ENCODE measurements around the gene FAM222B.
"Not testable (repeated sequence)": the region's sequence is repeated elsewhere in the genome, so short reads cannot be mapped to it uniquely, and the experiment has no call there.

FAM222B gene

DNA sequence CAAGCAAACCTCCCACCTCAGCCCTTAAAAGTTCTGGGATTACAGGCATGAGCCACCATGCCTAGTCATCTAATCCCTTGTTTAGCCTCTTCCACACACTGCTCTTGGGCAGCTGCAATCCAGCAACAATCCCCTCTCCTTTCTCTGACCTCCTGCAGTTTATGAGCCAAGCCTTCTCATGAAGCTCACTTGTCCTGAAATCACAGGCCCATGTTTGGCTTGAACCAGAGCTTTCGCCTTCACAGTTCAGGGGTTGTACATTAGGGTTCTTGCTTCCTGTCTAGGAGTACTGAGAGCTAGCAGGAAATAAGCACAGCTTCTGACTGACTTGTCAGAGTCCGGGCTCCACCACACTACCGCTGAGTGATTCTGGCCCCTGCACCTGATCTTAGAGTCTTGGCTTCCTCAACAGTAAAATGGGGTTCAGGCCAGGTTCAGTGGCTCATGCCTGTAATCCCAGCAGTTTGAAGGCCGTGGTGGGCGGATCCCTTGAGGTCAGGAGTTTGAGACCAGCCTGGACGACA lies 28.5 kb upstream of the FAM222B start:
- in situ Hi-C loops (cut with MboI; ENCODE audit: low sequenced_read_pairs), result no loop called here

DNA sequence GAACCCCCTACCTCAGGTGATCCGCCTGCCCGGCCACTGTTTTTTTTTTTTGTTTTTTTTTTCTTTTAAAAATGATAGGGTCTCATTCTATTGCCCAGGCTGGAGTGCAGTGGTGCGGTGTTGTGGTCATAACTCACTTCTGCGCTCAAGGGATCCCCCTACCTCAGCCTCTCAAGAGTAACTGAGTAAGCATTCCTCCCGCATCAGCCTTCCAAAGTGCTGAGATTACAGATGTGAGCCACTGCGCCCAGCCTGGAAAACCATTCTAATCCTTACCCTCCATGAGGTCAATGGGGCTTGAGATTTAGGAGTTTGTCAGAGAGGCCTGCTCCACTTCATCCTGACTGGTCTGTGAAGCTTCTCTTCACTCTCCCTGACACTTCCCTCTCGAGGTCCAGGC lies 24.7 kb upstream of the FAM222B start:
- in situ Hi-C loops (cut with MboI; ENCODE audit: low sequenced_read_pairs), result no loop called here

DNA sequence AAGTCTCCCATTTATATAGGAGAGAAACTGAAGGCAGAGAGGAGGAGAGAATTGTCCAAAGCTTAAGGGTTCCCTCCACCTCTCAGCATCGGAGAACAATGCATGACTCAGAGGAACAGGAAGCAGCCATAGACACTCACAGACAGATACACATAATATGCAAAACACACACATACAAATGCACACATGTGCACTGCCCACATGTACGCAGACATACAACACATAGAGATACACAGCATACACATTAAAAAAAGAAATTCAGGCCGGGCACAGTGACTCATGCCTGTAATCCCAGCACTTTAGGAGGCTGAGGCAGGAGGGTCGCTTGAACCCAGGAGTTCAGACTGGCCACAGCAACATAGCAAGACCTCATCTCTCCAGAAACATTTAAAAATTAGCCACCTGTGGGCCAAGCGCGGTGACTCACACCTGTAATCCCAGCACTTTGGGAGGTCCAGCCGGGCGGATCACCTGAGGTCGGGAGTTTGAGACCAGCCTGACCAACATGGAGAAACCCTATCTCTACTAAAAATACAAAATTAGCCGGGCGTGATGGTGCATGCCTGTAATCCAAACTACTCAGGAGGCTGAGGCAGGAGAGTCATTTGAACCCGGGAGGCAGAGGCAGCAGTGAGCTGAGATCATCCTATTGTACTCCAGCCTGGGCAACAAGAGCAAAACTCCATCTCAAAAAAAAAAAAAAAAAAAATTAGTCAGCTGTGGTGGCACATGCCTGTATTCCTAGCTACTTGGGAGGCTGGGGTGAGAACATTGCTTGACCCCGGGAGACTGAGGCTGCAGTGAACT lies 23.6 kb upstream of the FAM222B start:
- in situ Hi-C loops (cut with MboI; ENCODE audit: low sequenced_read_pairs), result no loop called here

DNA sequence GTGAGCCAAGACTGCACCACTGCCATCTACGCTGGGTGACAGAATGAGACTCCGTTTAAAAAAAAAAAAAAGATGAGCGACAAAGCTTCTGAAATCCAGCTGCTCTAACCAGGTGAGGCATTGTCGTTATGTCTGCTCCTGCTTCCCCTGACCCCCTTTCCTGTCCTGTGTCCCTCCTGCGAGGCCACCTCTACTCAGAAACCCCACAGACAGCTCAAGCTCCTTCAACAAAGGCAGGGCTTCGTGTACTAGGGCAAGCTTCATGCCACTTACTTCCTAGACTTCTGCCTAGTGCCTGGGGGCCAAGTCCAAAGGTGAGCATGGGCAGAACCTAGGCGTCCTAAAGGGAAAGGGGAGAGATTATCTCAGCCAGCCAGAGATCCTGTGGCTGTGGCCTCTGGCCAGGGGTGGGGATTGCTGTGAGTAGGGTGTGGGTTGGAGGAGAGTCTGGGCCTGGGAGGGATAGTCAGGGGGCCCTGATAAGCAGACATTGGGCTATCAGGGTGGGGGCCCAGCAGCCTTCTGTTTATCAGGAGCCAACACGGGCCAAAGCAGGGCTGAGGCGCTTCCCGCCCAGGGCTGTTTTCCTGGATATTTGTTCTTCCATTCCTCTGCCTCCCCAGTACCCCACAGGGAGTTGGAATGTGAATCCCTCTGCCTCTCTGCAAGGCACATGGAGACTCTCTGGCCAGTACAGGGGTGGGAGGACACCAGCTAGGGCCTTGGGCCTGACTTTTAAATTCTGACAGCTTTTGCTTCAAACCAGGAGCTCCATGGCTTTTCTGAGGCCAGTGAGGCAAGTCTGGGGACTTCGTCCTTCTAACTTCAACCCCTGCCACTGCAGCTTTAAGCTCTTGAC lies 22.6 kb upstream of the FAM222B start:
- in situ Hi-C loops (cut with MboI; ENCODE audit: low sequenced_read_pairs), result no loop called here

DNA sequence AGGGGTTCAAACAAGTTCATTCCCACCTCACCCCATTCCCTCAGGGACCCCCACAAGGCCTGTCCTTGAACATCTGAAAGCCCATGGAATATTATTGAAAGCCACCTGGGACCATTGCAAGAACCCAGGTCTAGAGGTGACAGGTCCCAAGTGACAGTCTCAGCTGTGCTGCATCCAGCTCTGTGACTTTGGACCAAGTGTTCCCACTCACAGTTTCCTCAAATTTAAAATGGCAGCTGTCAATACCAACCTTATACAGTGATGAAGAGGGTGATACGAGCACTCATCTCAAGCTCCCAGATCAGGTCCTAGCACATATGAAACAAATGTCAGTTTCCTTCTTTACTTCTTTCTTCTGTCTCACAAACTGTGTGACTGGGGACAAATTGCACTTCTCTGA lies 21.4 kb upstream of the FAM222B start:
- in situ Hi-C loops (cut with MboI; ENCODE audit: low sequenced_read_pairs), result no loop called here

DNA sequence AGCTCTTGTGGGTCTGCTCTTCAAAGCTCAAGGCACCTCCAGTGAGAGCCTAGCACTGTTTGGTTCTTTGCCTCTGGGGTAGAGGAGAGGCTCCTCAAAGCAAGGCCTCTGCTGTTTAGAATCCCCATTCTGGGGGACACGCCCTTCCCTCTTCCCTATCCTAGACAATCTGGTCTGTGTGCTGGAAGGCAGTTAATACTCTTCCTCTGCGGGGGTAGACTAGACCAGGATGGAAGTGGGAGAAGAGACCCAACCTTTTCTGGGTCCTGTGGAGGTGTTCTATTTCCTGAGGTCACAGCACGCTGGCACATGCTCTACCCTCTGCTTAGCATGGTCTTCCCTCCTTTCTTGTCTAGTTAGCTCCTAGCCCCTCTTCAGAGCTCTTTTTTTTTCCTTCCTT lies 20.0 kb upstream of the FAM222B start:
- in situ Hi-C loops (cut with MboI; ENCODE audit: low sequenced_read_pairs), result no loop called here

DNA sequence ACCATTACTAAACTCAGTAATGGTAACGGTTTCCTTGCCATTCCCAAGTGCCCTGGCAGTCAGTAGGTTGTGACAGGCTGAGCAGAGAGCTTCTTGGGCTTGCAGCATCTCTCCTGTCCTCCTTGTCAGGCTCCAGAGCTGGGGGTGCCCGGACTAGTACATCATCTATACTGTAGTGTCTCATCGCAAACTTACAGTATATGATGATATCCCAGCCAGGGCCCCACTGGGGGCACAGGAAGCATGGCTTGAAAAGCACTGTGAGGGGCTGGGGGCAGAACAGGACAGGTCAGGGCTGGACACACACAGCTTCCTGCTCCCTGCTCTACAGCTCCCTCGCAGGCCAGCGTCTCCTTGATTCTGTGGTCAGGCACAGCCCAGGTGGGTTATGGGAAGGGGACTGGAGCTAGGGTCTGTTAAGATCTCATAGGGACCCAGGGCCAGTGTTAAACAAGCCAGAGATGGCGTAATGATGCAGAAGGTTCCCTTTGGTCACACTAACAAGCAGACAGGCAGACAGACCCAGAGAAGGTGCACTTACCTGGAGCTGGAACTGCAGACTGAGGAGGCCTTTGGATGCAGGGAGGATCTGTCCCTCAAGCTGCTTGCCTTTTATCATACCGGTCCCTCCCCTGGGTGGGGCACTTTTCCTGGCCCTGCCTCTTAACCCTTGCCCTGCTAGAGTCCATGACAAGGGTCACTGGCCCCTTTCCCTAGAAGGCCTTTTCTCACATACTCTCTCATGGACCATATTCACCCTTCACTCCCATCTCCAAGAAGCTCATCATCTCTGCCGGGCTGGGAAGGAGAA lies 19.0 kb upstream of the FAM222B start:
- in situ Hi-C loops (cut with MboI; ENCODE audit: low sequenced_read_pairs), result no loop called here

DNA sequence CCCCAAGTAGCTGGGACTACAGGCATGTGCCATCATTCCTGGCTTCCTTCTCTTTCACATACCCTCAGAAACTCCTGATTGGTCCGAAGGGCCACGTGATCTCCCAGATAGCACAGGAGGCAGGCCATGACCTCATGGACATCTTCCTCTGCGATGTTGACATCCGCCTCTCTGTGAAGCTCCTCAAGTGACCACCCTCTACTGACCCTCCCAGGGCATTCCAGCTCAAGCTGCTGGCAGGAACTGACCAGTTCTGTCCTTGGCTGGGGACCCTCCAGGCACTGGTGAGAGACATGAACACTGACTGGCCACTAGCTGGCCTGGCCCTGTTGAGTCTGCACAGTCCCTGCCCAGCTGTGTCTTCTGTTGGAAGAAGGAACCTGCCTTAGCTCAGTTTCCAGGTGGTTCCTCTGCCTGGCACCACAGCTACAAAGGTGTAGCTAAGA lies 17.8 kb upstream of the FAM222B start:
- in situ Hi-C loops (cut with MboI; ENCODE audit: low sequenced_read_pairs), result no loop called here

DNA sequence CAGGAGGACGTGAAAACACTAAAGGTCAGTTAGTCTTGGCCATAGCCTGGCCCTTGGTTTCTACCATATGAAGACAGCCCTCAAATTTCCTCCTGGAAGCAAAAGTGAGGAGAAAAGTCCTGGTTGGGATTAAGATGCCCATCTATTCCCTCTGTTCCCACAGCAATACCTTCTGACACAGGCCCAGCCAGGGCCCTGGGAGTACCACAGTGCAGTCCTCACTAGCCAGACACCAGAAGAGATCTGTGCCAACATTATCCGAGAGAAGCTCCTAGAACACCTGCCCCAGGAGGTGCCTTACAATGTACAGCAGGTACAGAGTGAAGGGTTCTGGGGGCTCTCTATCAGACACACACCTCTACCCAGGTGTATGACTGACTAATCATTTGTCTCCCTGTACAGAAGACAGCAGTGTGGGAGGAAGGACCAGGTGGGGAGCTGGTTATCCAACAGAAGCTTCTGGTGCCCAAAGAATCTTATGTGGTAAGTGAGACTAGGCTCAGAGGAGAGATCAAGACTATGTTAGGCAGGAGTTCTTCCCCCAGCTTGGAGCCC lies 16.3 kb upstream of the FAM222B start:
- in situ Hi-C loops (cut with MboI; ENCODE audit: low sequenced_read_pairs), result no loop called here

DNA sequence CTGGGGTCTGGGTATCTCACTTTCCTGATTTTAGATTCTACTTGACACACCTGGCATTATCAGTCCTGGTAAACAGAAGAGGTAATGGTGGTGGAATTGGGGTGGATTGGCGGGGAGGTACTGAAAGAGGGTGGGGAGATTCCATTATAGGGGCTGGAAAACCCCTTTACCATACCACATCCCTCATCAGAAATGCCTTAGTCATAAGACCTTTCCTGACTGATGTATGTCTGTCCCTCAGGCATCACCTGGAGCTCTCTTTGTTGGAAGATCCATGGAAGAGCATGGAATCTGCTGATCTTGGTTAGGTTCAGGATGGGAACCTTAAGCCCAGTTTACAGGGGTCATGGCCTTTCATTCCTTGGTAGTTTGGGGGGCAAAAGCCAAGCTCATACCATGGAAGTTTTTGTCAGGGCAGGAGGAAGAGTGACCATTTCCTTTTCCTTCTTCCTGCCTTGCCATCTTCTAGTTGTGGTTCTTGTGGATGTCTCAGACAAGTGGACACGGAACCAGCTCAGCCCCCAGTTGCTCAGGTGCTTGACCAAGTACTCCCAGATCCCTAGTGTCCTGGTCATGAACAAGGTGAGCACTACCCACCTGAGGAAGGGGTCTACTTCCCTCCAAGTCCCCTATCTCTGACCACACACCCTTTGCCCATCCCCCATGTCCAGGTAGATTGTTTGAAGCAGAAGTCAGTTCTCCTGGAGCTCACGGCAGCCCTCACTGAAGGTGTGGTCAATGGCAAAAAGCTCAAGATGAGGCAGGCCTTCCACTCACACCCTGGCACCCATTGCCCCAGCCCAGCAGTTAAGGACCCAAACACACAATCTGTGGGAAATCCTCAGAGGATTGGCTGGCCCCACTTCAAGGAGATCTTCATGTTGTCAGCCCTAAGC lies 15.6 kb upstream of the FAM222B start:
- in situ Hi-C loops (cut with MboI; ENCODE audit: low sequenced_read_pairs), result no loop called here

DNA sequence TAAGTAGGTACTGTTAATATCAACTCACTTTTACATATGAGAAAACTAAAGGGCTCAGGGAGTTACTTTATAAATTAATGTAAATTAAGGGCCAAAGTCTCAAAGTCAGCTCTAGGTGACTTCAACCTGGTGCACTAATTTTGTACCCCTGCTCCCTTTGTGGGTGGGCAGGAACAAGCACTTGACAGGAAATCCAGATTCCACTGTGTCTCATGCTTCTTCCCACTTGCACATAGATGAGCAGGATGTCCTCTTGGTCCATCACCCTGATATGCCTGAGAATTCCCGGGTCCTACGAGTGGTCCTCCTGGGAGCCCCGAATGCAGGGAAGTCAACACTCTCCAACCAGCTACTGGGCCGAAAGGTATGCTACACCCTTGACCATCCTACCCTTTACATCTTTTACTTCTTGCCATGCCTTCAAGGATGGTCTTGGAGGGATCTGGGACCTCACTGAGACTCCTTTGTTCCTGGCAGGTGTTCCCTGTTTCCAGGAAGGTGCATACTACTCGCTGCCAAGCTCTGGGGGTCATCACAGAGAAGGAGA lies 13.5 kb upstream of the FAM222B start:
- in situ Hi-C loops (cut with MboI; ENCODE audit: low sequenced_read_pairs), result no loop called here

DNA sequence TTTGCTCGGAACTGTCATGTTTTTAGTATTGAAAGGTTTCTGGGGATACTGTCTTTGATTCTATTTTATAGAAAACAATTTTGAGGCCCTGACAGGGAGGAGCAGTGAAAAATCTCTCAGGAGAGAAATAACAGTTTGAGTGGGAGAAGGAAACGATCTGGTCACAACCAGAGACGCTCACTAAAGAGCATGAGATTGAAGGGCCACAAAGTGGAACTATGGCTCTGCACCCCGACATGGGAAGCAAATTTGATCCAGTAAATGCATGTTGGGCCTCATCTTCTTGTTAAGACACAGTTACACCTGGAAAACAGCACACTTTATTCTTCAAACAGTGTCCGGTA lies 12.7 kb upstream of the FAM222B start:
- in situ Hi-C loops (cut with MboI; ENCODE audit: low sequenced_read_pairs), result no loop called here

DNA sequence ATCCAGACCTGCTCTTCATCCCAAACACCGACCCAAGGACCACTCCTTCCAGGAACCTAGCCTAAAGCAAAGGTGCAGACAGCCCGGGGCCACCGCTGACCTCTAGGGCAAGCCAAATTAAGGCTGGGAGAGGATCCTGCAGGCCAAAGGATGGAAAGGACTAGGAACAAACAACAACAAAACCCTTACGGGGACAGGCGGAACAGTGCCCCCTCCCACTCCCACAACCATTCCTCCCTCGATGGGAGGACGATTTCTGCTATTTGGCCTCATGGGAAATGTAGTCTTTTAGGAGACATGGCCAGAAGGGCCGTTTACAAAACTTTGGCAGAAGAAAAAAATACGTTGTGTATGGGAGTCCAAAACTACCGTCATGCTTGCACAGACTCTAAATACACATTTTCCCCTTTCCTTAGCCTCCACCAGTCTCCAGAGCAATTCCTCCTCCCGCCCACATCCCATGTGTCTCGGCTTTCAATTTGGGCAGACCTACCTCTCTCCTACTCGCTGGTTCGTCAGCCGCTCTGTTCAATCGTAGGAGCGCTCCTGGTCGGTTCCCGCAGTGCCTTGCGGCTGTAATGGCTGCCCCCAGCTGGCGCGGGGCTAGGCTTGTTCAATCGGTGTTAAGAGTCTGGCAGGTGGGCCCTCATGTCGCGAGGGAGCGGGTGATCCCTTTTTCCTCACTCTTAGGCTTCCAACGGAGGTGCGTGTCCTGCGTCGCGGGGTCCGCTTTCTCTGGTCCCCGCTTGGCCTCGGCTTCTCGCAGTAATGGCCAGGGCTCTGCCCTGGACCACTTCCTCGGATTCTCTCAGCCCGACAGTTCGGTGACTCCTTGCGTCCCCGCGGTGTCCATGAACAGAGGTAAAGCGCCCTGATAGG lies 12.1 kb upstream of the FAM222B start, which contains the start of gene ERAL1:
TSS of gene ERAL1 (plus strand) at position 560 of the 879 bp plus-strand sequence. CDS start at position 579, 19 bp downstream.
- in situ Hi-C loops (cut with MboI; ENCODE audit: low sequenced_read_pairs), result no loop called here

DNA sequence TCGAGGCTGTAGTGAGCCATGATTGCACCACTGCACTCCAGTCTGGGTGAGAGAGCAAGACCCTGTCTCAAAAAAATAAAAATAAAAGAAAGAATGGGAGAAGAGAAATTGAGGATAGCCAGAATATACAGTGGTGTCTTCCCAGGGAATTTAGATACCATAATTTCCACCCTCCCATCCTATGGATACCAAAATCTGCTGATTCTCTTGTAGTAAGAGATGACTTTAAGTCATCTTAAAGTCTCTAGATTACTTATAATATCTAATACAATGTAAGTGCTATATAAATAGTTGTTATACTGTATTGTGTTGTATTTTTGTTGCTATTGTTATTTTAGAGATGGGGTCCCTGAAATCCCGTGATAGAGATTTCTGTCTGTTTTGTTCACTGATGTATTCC lies 10.7 kb upstream of the FAM222B start:
- in situ Hi-C loops (cut with MboI; ENCODE audit: low sequenced_read_pairs), result no loop called here

DNA sequence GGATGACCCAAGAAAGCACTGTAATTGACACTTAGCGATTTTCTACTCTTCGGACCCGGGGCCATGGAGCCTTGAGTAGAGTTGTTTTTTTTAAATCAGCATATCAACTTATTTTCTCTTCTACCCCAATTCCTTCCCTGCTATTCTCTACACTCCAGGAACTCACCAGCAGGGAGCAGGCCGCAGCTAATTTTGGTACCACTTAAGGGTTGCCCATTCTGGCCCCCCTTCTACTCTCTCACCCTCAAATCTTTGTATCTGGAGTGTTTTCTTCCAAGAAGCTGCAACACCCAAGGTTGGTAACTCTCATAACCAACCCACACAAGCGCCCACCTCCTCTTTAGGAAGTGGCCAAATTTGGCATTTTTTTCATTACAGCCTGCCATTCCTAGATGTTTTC lies 6.7 kb upstream of the FAM222B start:
- in situ Hi-C loops (cut with MboI; ENCODE audit: low sequenced_read_pairs), result no loop called here

DNA sequence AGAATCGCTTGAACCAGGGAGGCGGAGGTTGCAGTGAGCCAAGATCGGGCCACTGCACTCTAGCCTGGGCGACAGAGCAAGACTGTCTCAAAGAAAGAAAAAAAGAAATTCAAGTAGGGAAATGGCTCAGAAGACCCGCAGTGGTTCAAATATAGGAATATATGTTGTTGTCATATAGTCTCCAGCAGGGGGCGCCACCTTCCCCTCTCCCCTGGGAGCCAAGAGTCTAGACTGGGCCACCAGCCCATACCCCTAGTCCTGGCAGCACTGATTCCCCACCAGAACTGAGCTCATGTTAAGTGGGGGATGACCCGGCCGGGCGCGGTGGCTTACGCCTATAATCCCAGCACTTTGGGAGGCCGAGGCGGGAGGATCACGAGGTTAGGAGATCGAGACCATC lies 6.1 kb upstream of the FAM222B start:
- in situ Hi-C loops (cut with MboI; ENCODE audit: low sequenced_read_pairs), result not testable (repeated sequence)

DNA sequence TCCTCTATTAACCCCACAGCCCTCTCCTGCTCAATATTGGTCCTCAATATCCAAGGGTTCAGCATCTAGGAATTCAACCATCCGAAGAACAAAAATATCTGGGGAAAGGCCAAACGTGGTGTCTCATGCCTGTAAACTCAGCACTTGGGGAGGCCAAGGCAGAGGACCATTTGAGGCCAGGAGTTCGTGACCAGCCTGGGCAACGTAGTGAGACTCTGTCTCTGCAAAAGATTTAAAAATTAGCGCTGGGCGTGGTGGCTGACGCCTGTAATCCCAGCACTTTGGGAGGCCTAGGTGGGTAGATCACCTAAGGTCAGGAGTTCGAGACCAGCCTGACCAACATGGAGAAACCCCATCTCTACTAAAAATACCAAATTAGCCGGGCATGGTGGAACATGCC lies 4.1 kb upstream of the FAM222B start:
- in situ Hi-C loops (cut with MboI; ENCODE audit: low sequenced_read_pairs), result not testable (repeated sequence)

DNA sequence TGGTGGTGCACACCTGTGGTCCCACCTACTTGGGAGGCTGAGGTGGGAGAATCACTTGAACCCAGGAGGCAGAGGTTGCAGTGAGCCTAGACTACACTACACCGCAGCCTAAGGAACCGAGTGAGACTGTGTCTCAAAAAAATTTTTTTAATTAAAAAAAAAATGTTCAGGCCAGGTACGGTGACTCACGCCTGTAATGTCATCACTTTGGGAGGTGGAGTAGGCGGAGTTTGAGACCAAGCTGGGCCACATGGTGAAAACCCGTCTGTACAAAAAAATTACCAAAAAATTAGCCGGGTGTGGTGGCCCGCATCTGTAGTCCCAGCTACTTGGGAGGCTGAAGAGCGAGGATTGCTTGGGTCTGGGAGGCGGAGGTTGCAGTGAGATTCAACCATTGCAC lies 3.6 kb upstream of the FAM222B start:
- in situ Hi-C loops (cut with MboI; ENCODE audit: low sequenced_read_pairs), result no loop called here

DNA sequence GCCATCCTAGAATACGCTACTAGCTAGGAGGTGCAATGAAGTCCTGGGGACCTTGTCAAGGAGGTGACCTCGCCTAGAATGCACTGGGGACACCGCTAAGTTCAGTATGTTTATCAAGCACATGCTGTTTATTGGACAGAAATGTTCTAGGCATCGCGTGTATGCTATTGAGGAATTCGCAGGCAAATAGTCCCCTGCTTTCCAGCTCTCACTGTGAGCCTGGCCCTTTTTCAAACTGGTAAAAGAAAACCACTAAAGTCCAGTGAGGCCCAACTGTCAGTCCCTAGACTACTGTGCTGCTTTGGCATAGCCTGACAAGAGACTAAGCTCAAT lies 1.2 kb upstream of the FAM222B start:
- in situ Hi-C loops (cut with MboI; ENCODE audit: low sequenced_read_pairs), result no loop called here
